AG04449 (cell line): Measurements from ENCODE around the gene KAT5.
"Not testable (repeated sequence)": the region's sequence is repeated elsewhere in the genome, so short reads cannot be mapped to it uniquely, and the experiment has no call there.

ENCODE experiments used
- CTCF ChIA-PET: fragments of 350-600 bp; formaldehyde crosslinking; extraction: SDS; loops from one replicate; lab custom pipeline; 2021; ENCODE audit warnings: antibody characterized with exemption; lab: Yijun Ruan, JAX
- POLR2A ChIA-PET: fragments of 400-600, 350-600 bp; formaldehyde crosslinking; extraction: SDS; loops from one replicate; lab custom pipeline; 2020; ENCODE audit warnings: antibody characterized with exemption, inconsistent platforms; lab: Yijun Ruan, JAX
- DNase-seq: peaks from one replicate; pipeline ENCODE4 v3.0.0-alpha.2; 2010; ENCODE audit warnings: low read depth, low spot score
- H3K4me3 ChIP-seq: 2 replicates; pipeline ENCODE4 v1.5.1; 2011; ENCODE audit warnings: low read depth, mild to moderate bottlenecking, control low read depth, low read length
- CTCF ChIP-seq: IDR thresholded peaks from one replicate; pipeline ENCODE4 v1.5.1; 2011; ENCODE audit warnings: mild to moderate bottlenecking, moderate library complexity, low read length, control low read depth, inconsistent platforms; ENCODE audit not compliant: insufficient read depth; ENCODE audit errors: missing control alignments

The KAT5 gene

GRCh38 chr11:65727865-65728264 is 15.8 kb downstream of the KAT5 start:
- TF ChIP-seq CTCF = no peak
- POLR2A ChIA-PET = interaction anchor here (1.6 kb wide), 1 partner anchor 15 kb away, joined by 5 read pairs; no protein-coding TSS in a partner anchor

GRCh38 chr11:65730461-65730860 is 18.4 kb downstream of the KAT5 start:
- ChIA-PET POLR2A (no interaction called here), CTCF (interaction anchor here (0.6 kb wide), 1 partner anchor 88 kb away, joined by 3 read pairs; no protein-coding TSS in a partner anchor)
- no peak for TF ChIP-seq CTCF
- no peak for DNase-seq
- H3K4me3 ChIP-seq = no peak overlapping the region

More at GRCh38 chr11:65727865-65728264, 15.8 kb downstream of the KAT5 start:
- no peak for DNase-seq
- CTCF ChIA-PET = interaction anchor here (0.6 to 2.6 kb wide), 5 partner anchors 10 to 90 kb away, joined by 3 to 10 read pairs (median 6); partner anchors contain the start of gene AP5B1
- H3K4me3 ChIP-seq = no peak overlapping the region

GRCh38 chr11:65735111-65735510 is 23.1 kb downstream of the KAT5 start:
- POLR2A ChIA-PET, DNase-seq, H3K4me3 ChIP-seq: not testable (repeated sequence)
- CTCF ChIA-PET = interaction anchor here (0.8 to 2.3 kb wide), 3 partner anchors 23 to 45 kb away, joined by 3 to 6 read pairs (median 4); partner anchors contain the start of genes AP5B1 and KAT5

GRCh38 chr11:65736810-65737209 is 24.8 kb downstream of the KAT5 start:
- ChIA-PET CTCF (interaction anchor here (1.3 to 2.4 kb wide), 3 partner anchors 8 to 33 kb away, joined by 4 to 9 read pairs (median 6); partner anchors contain the start of gene KAT5), POLR2A (no interaction called here)
- no peak for TF ChIP-seq CTCF
- no peak overlapping the region for H3K4me3 ChIP-seq
- DNase-seq = no peak

- no peak for TF ChIP-seq CTCF
- ChIA-PET POLR2A (no interaction called here), CTCF (no interaction called here)
- no peak for DNase-seq
- H3K4me3 ChIP-seq = no peak overlapping the region
These were observed 27.0 kb downstream of the KAT5 start for GRCh38 chr11:65739022-65739421.

- ChIA-PET POLR2A (no interaction called here), CTCF (interaction anchor here (1.4 kb wide), 1 partner anchor 39 kb away, joined by 3 read pairs; no protein-coding TSS in a partner anchor)
- no peak overlapping the region for H3K4me3 ChIP-seq
- TF ChIP-seq CTCF = no peak
- no peak for DNase-seq
These were observed 29.1 kb downstream of the KAT5 start for GRCh38 chr11:65741185-65741584.

- ChIA-PET CTCF (interaction anchor here (0.6 to 0.7 kb wide), 2 partner anchors 90 to 459 kb away, joined by 3 to 4 read pairs; no protein-coding TSS in a partner anchor), POLR2A (no interaction called here)
- DNase-seq = no peak
- H3K4me3 ChIP-seq = no peak overlapping the region
- TF ChIP-seq CTCF = no peak
These were observed 30.3 kb downstream of the KAT5 start for GRCh38 chr11:65742353-65742752.
